Measurements from ENCODE around the gene UFC1. TPM values are rescaled to one million over a fixed set of nuclear protein-coding genes. Genes with fewer than 3 reads are reported as not detected.
A peak's percentile ranks its signal among the peaks of the same experiment; 100 is the strongest.

The UFC1 gene
- total and polyA plus RNA-seq, 2 of the 13 experiments (the other 11 are each of a cell fraction or from before 2014, with no cell fraction given) = 72.8 to 85.2 TPM

GRCh38 chr1:161177112-161177935 lies 23.5 kb downstream of the UFC1 start, which contains the start of gene B4GALT3 (continued):
- TF ChIP-seq STAT5B (CRISPR knock-in tag; IDR thresholded peaks at IDR 0.05) = no peak
- TF ChIP-seq KLF16 (CRISPR knock-in tag; IDR thresholded peaks at IDR 0.05) = peak in 1 of 2 experiments; percentile 82; a peak in 1 of 4 replicates
- no peak; the same call in 1 of the 2 replicates for TF ChIP-seq ZNF205 (CRISPR knock-in tag; IDR thresholded peaks at IDR 0.05)
- no peak for TF ChIP-seq E2F5 (CRISPR knock-in tag; conservative IDR thresholded peaks at IDR 0.05)
- TF ChIP-seq MEF2D (CRISPR knock-in tag; IDR thresholded peaks at IDR 0.05) = 0 out of 2 replicates have a peak, but pooled peaks have one; percentile 50
- TF ChIP-seq SP4 (CRISPR knock-in tag; IDR thresholded peaks at IDR 0.05) = peak; percentile 95
- TF ChIP-seq ZNF577 (CRISPR knock-in tag; IDR thresholded peaks at IDR 0.05; ENCODE audit: borderline replicate concordance, low read depth) = 0 out of 2 replicates have a peak, but pooled peaks have one; percentile 24
- TF ChIP-seq ZBTB46 (CRISPR knock-in tag; IDR thresholded peaks at IDR 0.05; ENCODE audit: borderline replicate concordance) = 0 out of 2 replicates have a peak, but pooled peaks have one; percentile 86
- no peak for TF ChIP-seq ZNF512B (CRISPR knock-in tag; IDR thresholded peaks at IDR 0.05; ENCODE audit: borderline replicate concordance)
- no peak for TF ChIP-seq TRIM22 (IDR thresholded peaks at IDR 0.05)
- TF ChIP-seq ELF1 (CRISPR knock-in tag; IDR thresholded peaks at IDR 0.05) = 0 out of 2 replicates have a peak, but pooled peaks have one; percentile 21
- TF ChIP-seq FOXP4 (CRISPR knock-in tag; IDR thresholded peaks at IDR 0.05) = no peak
- peak; percentile 10; the same call in 1 of the 2 replicates for TF ChIP-seq ZNF652 (CRISPR knock-in tag; IDR thresholded peaks at IDR 0.05; ENCODE audit: borderline replicate concordance, low read depth)
- peak; percentile 45; the same call in 1 of the 2 replicates for TF ChIP-seq ZNF362 (CRISPR knock-in tag; IDR thresholded peaks at IDR 0.05; ENCODE audit: borderline replicate concordance)
- TF ChIP-seq ZNF660 (CRISPR knock-in tag; IDR thresholded peaks at IDR 0.05; ENCODE audit: borderline replicate concordance, low read depth) = no peak
- no peak for TF ChIP-seq ZFAT (CRISPR knock-in tag; conservative IDR thresholded peaks at IDR 0.05)

All from HepG2 (cell line).